Inflammatory macrophage treated with lipopolysaccharide for 1 hour (primary cell): ENCODE results near the gene TRIM52.

Experiments
- DNase-seq, 2 donors: peaks; one replicate each; pipeline ENCODE4 v3.0.0-alpha.2; 2020 to 2022

TRIM52 gene

DNA sequence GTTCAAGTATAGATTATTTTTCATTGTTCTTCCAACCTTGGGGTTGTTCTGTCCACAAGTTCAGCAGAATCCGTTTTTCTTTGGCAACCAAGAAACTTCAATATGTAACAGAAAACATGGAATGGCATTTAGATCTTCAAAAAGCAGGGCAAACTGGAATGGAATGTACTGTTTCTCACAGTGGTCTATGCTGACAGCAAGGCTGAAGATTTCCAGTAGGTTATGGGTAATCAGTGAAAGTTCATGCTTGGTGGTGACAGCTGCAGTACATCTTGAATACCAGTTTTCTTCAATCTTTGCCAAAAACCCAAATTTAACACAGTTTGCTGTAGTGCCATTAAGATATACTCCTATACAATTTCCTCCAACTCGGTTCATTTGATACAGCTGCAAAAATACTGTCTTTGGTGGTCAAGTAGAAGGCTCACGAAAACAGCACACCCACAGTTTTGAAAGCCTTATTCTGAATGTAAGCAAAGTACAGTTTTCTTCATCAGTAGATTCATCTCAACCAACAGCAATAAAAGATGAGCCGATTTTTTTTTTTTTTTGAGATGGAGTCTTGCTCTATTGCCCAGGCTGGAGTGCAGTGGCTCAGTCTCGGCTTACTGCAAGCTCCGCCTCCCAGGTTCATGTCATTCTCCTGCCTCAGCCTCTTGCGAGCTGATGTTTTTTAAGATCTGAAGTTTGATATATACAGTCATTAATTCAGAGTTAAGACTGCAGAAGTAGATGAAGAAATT, 4.9 kb downstream of the TRIM52 start:
- no peak for DNase-seq

DNA sequence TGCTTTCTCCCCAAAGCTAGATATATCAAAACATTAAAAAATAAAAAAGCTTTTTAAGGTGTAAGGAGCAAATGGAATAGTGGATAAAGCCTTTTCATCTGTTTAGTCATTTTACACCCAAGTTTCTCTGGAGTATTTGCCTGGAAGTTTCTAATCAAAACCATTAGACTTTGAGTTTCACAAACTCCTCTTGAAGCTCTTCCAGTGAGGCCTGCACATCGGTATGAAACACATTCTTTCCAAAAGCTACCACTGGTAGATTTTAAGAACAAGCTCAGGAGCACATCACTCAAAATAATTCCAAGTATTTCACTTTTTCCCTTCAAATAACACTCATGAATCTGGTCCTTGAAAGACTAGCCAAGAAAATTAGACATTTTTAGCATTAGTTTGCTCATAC, 5.7 kb downstream of the TRIM52 start:
- no peak for DNase-seq

DNA sequence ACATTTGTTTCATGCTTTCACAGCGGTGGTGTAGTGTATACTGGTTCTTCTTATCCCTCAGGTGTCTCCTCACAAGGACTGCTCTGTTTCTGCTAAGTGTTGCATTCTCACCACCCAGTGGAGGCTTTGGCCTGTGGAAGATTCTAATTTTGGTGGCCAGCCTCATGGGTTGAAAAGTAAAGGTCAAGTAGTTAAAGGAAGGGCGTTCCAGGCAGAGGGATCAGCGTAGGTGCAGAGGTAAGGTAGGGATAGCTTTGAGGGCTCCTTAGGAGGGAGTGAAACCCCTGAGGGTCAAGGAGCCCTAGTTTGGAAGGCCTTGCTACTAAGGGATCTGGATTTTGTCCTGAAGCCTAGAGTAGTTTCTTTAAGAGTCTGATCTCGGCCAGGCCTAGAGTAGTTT, 12.7 kb downstream of the TRIM52 start:
- DNase-seq = no peak

DNA sequence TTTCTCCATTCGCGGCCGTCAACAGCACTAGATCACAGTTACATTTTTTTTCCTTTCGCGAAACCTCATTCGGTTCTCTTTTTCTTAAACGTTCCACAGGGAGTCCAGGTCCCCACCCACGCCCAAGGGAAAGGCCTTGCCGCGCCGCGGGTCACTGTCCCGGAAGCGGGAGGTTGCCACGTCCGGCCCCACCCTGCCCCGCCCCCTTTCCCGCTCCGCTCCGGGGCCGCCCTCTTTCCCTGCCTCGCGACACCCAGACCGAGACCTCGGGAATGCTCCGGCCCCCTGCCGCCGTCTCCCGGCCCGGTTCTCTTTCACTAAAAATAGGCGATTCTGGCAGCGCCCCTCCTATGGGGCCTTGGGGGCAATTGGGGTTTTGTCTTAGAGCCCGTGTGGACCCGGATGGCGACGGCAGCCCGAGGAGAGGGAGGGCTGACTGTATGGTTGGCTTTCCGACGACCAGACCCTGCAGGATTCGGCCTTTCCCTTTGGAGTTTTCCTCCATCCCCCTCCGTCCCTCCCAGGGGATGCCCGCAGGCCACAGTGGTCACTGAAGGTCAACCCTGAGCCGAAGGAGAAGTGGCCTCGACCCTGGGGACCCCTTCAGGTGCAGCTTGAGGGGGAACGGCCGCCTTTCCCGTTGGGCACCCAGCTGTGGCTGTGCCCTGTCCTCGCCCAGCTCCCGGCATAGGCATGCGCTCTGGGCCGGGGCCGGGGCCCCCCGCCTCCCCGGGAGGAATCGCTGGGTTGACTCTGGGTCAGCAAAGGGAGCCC, 14.5 kb downstream of the TRIM52 start:
- peak; percentile 96 to 99 for DNase-seq

DNA sequence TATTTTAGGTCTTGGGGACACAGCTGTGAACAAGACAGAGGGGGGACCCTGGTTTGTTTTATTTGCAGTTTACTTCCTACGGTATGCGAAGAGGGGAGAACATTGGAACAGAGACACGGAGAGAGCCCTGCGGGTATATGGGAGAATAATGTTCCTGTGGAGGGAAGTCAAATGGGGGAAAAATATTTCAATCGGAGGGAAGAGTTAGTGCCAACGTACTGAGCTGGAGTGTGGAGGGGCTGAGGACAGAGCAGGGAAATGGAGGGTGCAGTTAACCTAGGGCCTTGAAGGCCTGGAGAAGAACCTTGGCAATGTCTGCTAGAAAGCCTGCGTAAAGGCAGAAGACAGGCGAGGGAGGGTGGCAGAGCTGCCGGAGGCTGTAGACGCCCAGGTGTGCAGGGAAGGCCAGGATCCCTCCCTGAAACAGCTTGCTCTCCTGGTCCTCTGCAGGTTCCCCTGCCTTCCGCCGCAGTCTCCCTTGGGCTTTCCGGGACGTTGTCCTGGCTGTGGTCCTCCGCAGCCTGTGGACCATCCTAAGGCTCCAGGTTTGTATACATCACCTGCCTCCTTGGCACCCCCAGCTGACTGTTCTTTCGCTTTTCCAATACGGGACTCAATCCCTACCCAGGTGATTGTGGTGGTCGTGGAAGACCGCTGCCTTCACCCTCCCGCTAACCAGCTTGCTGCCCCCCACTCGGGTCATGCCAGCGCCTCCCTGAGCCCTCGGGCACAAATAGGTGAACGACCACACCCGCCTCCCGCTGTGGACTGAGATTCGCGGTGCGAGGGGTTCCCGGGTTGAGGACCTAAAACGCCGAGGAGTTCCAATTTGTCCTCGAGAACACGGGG, 15.3 kb downstream of the TRIM52 start:
- no peak for DNase-seq

DNA sequence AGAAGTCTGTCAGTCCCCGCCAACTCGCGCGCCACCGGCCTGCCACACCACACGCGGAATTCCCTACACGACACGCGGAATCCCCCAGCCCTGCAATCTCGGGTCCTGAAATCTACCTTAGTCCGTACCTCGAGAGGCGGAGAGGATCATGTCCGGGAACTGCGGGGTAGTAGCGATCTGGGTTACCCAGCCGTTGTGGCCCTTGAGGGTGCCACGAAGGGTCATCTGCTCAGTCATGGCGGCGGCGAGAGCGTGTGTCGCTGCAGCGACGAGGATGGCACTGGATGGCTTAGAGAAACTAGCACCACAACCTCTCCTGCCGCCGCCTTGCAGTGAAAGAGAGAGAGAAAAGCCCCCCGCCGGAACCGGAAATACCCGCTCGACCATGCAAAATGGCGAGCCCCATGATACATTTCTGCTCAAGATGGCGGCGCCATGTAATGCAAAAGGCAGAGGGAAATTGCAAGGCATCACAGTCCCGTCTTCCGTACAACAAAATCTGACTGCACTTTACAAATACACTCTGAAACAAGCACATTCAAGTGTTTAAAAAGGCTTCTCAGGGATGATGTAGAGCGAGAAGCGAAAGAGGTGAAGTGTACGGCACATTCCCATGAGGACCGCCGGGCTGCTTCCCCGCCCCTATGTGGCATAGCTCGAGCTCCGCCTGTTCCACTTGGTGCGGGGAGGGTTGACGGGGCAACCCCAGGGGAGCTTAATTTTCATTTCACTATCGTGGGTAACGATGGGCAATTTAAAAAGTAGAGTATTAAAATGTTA, 17.2 kb downstream of the TRIM52 start, which contains the start of gene RACK1:
Gene RACK1 (minus strand): TSS at position 343 of the 780 bp plus-strand sequence. CDS start 106 bp downstream, at position 237.
- peak; percentile 78 to 84 for DNase-seq

DNA sequence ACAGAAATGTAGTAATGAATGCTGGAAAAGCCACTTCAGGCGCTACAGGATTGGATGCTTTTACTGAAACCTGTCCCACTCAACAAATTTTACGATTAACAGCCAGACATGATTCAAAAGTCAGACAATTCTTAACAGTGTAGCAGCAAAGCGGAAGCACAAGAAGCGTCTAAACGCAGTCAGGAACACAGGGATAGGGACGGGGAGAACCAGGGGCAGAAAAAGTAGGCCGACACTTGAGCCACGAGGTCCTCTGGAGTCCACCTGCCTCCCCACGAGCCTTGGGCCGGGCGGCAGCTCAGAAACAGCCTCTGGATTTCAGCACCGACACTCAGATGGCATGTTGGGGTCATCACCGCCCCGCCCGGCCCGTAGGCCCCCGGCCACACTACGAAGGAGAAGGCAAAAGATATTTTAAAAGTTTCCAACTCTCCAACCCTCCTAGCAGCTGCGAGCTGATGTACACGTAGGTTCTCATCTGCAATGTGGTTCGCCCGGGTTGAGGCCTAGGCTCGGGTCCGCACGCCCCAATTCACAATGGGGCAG, 17.9 kb downstream of the TRIM52 start:
- DNase-seq = peak; percentile 25 to 29

DNA sequence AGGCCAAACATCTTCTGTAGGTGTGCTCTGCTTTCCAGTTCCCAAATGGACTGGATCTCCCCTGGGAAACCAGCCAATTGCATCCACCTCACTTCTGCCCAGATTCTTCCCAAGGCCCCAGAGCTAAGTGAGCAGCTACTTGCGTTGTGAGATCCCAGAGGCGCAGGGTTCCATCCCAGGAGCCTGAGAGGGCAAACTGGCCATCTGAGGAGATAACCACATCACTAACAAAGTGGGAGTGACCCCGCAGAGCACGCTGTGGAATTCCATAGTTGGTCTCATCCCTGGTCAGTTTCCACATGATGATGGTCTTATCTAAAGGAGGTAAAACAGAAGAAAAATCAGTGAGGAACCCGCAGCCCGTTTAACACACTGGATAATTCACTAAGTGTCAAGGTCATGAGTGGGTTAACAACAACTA, 18.9 kb downstream of the TRIM52 start:
- no peak for DNase-seq

DNA sequence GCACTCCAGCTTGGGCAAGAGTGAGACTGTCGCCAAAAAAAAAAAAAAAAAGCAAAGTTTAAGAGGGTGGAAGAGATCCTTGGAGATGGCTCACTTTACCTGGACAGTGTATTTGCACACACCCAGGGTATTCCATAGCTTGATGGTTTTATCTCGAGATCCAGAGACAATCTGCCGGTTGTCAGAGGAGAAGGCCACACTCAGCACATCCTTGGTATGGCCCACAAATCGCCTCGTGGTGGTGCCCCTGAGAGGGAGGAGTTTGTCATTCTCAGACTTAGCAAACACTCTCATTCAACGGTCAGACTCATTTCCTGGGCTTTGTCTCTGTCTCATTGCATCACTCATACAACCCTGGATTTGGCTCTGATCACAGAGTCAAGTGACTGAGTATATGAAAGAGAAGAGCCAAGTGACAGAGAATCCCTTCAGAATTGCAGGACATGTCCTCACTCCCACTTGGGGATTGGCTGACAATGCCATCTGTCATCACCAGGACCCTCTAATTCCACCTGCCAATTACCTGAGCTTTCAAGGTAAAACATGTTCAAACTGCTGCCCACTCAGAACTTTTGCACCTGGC, 19.5 kb downstream of the TRIM52 start:
- DNase-seq = peak; percentile 79 to 93

DNA sequence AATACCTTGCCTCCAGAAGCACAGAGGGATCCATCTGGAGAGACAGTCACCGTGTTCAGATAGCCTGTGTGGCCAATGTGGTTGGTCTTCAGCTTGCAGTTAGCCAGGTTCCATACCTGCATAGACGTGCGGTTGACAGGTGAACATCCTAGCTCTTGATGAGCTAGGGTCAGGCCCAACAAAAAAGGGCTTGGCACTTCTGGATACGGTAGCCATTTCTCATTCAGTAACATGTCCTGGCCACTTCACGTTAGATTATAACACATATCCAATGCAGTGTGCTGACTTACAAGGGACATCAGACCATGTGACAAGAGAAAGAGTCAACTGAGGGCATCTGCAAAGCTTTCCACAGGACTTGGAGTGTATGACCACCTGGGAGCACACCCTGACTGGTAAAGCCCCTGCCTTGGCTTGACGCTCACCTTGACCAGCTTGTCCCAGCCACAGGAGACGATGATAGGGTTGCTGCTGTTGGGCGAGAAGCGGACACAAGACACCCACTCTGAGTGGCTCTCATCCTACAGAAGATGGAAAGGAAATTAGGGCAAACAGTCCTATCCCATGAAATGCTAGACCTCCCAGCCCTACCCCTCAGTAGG, 21.8 kb downstream of the TRIM52 start:
- no peak for DNase-seq

DNA sequence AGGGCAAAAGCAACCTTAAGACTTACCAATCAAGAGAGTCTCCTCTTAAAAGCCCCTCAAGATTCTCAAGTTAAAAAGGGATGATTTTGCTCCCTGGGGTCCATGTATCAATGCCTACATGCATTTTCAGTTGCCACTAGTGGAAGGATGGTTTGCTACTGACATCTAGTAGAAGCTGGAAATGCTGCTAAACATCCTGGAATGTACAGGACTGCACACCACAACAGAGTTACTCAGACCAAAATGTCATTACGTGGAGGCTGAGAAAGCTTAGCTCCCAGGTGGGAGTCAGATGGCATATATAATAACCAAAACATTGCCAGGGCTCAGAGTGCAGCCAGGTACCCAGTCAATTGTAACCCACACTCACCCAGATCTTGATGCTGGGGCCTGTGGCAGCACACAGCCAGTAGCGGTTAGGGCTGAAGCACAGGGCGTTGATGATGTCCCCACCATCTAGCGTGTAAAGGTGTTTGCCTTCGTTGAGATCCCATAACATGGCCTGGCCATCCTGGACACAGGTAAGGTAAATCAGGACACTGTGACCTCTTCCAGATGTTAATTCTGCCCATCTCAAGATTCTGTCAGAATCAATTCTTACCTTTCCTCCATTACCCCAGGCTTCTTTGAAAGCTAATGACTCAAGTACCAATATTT, 23.1 kb downstream of the TRIM52 start:
- DNase-seq = no peak

DNA sequence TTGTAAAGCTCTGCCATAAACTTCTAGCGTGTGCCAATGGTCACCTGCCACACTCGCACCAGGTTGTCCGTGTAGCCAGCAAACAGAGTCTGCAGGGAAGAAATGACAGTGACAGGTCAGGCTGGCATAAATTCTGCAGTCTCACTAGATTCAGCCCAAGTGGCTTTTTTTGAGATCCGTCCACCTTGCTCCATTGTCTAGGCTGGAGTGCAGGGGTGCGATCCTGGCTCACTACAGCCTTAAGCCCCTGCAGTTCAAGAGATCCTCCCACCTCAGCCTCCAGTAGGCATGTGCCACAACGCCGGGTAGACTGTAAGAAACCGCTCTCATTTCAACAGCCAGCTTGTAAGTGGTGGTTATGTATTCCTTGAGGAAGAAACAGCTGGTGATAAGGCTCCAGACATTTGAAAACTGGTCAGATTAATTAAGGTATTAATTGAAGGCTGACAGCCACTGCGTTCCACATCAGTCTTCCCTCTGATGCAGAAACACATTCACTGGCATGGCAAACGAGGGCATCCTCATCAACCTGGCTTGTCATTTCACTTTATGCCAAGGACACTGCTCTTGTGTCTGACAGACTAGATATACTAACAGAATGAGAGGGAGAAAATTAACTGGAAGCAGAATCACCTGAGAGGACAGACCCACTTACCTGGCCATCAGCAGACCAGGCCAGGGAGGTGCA, 23.8 kb downstream of the TRIM52 start:
- DNase-seq = no peak

DNA sequence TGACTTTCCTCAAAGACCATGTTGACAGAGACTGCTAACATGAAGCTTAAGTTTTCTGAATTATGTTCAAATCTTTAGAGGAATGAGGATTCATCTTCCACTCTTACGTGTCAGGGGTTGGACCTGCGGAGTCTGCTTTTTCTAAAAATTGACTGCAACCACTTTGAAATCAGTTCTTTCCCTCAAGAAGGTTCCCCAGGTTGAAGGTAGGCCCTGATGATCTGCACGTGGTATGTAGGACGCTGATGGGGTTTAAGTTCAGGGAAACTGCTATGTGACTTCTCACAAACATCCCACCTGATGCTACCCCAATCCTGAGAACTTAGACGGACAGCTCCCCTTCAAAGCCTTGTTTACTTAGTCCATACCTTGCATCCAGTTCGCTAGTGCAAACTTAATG, 24.5 kb downstream of the TRIM52 start:
- DNase-seq = no peak

DNA sequence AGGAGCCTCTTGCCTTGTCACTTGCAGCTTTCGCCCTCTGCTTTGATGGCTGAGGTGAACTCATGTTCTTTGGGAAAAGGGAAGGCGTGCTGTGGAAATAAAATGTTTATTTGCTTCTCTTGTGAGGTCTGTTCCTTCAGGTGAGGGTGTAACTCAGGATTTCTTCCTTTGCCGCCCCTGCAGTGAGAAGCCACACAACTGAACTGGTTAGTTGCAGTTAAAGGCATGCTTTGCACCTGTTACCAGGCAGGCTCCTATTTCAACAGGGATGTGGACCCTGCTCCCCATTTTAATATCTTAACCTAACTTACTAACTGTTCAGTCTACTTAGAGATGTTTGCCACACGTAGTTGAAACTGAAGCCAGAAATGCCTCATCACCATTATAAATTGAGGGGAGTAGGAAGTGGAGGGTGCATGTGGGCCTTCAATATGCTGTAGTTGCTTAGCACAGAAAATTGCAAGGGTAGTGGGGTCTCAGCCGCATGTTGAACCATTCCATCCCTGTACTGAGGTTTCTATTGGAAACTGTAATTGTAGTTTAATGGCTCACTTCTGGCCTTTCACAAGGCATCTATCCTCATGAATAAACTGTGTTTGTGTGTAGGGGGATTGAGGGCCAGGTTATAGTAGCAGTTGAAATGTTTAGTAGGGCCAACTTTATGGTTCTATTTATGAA, 25.1 kb downstream of the TRIM52 start:
- DNase-seq = no peak

DNA sequence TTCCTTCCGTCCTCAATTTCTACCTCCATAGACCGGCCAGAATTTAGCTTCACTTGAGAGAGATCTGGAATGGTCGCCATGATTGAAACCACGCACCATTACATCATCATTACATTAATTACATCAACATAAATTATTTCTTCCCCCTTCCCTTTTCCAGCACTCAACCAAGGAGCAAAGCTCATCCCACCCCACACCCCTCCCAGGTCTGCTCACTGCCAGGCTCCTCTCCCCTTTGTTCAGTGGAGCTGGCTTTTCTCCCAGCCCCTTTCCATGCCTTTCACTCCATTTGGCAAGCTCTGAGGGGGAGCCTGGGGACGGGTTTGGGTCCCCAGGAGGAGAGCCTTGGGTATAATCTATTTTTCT, 25.6 kb downstream of the TRIM52 start:
- no peak for DNase-seq

DNA sequence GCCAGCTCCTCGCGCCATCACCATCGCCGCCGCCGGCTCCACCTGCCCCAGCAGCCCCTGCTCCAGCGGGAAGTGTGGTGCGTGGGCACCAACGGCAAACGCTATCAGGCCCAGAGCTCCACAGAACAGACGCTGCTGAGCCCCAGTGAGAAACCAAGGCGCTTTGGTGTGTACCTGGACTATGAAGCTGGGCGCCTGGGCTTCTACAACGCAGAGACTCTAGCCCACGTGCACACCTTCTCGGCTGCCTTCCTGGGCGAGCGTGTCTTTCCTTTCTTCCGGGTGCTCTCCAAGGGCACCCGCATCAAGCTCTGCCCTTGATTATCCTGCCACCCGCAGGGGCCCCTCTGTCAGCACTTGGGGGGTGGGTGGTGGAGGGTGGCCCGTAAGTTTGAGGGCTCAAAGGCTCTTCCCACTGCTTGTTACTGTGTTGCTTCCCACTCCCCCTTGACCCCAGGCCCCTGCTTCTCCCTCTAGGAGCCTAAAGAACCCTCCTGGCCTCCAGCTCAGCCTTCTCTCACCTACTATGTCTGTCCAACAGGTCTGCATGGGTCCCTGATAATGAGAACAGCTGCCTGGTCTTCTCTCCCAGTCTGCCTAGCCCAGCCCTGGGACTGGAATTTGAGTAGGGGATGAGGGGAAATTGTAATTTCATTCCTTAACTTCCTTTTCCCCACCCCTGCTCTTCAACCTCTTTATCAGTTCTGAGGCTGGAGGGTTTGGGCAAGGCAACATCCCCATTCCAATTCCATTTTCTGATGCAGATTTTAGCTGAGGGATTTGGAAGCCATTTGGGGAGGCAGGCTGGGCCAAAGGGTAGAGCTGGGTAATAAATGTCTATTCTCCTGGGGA, 26.3 kb downstream of the TRIM52 start:
- DNase-seq = no peak

DNA sequence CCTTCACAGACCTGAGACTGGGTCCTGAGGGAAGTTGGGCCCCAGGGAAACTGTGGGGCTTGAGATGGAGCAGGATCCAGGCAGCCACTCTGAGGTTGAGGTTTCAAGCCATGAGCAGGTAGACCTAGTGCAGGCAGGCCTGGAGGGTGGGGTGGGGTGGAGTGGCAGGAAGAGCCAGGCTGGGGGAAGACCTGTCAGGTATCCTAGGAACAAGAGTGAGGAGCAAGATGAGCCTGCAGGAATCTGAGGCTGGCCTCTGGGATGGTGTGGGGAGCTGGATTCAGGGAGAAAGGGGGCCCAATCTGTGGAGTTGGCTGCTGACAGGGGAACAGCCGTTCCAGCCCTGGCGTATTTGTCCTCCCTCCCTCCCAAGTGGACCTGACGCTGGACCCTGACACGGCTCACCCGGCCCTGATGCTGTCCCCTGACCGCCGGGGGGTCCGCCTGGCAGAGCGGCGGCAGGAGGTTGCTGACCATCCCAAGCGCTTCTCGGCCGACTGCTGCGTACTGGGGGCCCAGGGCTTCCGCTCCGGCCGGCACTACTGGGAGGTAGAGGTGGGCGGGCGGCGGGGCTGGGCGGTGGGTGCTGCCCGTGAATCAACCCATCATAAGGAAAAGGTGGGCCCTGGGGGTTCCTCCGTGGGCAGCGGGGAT, 27.0 kb downstream of the TRIM52 start:
- no peak for DNase-seq
